HPDE6-E6E7 (cell line): ENCODE measurements around the gene NEIL3.

Experiments used
- DNase-seq: peaks from one replicate; pipeline ENCODE4 v3.0.0; 2011; ENCODE audit warnings: missing footprints; ENCODE audit errors: extremely low spot score

Gene NEIL3, protein sequence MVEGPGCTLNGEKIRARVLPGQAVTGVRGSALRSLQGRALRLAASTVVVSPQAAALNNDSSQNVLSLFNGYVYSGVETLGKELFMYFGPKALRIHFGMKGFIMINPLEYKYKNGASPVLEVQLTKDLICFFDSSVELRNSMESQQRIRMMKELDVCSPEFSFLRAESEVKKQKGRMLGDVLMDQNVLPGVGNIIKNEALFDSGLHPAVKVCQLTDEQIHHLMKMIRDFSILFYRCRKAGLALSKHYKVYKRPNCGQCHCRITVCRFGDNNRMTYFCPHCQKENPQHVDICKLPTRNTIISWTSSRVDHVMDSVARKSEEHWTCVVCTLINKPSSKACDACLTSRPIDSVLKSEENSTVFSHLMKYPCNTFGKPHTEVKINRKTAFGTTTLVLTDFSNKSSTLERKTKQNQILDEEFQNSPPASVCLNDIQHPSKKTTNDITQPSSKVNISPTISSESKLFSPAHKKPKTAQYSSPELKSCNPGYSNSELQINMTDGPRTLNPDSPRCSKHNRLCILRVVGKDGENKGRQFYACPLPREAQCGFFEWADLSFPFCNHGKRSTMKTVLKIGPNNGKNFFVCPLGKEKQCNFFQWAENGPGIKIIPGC

DNA sequence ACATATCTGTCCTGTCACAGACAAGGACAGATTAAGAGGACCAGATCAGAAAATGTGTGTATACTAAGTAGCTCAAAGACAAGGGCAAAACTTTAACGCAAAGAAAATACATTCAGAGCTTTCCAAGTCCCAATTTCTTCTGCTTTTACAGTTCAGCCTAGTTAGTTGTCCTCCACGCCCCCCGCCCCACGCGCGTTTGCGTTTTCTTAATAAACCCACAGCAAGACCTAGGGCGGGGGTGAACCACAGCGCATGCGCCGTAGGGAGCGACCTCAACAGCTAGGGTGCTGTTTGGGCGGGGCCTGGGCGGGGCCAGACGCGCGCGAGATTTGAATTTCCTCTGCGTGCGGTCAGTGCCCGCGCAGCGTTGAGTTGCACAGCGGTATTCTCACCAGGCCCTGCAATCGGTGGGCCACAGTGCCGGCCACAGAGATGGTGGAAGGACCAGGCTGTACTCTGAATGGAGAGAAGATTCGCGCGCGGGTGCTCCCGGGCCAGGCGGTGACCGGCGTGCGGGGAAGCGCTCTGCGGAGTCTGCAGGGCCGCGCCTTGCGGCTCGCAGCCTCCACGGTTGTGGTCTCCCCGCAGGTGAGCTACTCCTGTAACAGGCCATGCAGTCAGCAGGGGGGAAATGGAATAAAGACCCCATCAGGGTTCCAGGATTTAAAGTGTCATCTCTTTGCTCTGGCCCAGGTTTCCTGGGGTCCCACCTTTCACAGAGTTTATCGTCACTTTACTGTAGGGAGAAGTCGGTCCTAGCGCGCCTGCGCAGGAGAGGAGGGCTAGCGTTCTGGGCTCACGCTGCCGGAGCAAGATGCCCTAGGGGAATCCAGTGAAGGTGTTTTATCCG lies at the start of gene NEIL3:
Gene NEIL3 (plus strand): TSS at position 353 of the 850 bp plus-strand sequence. CDS start 80 bp downstream, at position 433.
- peak; percentile 88 for DNase-seq

GRCh38 chr4:177263818-177264217 lies 45.9 kb upstream of the NEIL3 start:
- DNase-seq, result no peak

GRCh38 chr4:177264788-177265422 lies 44.8 kb upstream of the NEIL3 start:
- DNase-seq, result no peak

- DNase-seq, result no peak
Observed at GRCh38 chr4:177265729-177266128, 43.9 kb upstream of the NEIL3 start.

- no peak for DNase-seq
Observed at GRCh38 chr4:177266506-177266905, 43.2 kb upstream of the NEIL3 start.

DNA sequence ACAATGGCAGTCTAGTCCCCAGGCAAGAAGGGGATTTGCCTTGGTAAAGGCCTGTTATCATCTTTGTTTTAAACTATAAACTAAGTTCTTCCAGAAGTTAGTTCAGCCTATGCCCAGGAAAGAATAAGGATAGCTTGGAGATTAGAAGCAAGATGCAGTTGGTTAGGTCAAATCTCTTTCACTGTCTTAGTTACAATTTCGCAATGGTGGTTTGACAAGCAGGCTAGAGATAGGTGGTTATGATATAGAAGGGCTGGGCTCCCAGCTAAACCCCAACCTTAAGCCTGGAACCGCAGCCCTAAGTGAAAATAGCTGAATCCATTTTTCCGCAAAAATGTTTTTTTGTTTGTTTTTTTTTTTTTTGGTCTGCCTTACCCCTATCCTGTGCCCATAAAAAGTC lies 41.8 kb upstream of the NEIL3 start:
- DNase-seq, result no peak

DNA sequence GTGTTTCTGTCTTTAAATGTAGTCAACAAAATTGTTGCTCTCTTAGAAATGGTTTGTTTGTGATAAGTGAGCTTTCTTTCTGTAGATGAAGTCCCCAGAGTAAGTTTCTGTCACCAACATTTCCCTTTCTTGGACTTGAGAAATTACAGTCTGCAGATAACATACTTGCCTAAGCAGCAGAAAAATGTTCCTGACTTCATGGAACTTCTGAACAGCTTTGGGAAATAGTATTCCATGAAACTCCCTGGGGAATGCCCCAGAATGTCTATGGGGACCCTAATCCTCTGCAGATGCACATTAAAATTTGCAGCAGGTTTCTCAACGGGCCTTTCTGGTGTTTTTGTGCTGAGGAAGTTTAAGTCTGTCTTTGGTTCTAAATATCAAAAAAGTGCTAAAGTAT lies 38.6 kb upstream of the NEIL3 start:
- DNase-seq, result no peak

DNA sequence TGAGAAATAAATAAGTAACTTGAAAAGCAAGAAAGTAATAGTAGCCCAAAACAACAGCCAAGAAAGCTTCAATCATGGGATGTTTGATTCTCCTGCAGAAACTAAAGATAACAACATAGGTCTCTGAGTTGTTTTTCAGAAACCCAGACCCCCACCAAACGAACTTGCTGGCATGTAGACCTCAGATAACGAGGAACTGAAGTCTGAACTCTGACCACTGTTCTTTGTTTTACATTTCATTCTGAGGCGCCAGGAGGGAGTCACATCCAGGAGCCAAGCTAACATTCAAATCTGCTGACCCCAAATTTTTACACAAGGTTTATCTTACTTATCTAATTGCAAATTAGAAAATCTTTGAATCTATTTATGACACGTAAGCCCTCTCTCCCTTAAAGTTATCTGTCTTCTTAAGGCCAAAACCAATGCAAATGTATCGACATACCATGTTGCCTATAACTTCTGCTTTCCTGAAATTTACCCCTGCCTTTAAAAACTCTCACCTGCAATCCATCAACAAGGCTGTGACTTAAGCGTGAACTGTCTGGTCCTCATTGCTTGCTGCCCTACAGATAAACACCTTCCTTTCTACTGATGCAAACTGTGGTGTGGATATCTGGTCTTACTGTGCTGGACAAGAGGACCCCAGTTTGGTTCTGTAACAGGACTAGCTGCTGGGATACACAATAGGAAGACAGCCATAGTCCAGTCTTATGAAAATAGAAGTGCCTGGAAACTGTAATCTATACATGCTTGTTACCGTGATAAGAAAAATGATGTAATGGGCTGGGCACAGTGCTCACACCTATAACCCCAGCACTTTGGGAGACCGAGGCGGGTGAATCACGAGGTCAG lies 37.5 kb upstream of the NEIL3 start:
- DNase-seq, result no peak

GRCh38 chr4:177275999-177276398 lies 33.7 kb upstream of the NEIL3 start:
- no peak for DNase-seq

- no peak for DNase-seq
Observed at GRCh38 chr4:177281351-177281909, 28.2 kb upstream of the NEIL3 start.

DNA sequence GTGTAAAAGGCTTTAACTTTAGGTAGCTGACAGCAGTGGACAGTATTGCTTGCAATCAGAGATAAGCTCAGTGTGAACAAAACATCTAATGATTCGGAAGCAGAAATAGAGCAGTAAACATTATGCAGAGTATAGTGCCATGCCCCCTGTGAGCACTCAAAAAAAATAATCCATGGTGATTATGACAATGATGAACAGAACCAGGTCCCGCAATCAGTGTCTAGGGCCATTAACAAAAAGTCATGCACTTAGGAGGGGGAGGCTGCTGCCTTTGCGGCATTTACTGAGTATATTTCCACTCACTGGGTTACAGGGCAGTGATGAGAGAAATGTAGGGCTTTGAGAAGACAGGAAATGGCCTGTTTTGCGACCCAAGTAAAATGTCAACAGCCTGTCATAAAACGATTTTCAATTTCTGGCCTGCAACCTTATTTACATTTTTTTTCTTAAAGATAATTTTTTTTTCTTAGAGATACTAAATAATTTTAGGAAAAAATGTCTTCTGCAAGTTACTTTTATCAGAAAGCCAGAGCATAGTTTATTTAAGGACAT lies 27.3 kb upstream of the NEIL3 start:
- no peak for DNase-seq

DNA sequence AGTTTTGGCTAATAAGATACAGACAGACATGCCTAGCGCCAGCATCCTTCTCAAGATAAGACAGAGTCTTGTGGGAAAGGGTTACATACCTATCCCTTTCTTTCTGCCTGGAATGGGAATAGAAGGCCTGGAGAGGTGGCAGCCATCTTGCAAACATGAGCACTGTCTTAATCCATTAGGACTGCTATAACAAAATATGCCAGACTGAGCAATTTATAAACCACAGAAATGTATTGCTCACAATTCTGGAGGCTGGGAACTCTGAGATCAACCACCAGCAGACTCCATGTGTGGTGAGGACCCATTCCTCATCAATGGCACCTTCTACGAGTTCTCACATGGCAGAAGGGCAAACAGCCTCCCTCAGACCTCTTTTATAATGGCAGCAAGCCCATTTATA lies 26.5 kb upstream of the NEIL3 start:
- no peak for DNase-seq

DNA sequence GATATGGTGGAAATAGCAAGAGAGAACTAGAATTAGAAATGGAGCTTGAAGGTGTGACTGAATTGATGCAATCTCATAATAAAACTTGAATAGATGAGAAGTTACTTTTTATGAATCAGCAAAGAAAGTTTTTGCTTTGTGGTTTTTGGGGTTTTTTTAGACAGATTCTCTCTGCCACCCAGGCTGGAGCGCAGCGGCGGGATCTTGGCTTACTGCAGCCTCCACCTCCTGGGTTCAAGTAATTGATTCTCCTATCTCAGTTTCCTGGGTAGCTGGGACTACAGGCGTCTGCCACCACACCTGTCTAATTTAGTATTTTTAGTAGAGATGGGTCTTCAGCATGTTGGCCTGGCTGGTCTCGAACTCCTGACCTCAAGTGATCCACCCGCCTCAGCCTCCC lies 23.7 kb upstream of the NEIL3 start:
- DNase-seq, result no peak

DNA sequence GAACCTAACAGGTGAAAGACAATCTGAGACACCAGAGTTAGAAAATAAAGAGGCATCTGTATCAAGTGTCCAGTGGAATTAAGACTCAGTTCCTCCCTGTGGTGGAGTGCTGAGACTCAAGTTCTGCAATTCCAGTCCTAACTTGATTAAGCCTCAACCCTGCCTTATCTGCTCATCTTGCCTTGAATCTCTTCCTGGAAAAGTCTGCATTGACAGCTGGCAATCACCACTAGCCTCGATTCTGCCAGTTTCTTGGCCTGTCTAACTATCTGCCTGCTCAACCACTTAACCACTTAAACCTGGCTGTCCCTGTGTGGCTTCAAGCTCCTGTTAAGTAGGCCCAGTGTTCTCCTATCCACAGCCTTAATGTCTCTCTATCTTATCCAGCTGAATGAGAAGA lies 22.4 kb upstream of the NEIL3 start:
- no peak for DNase-seq

- no peak for DNase-seq
Observed at GRCh38 chr4:177288335-177288734, 21.3 kb upstream of the NEIL3 start.

GRCh38 chr4:177290780-177291179 lies 18.9 kb upstream of the NEIL3 start:
- DNase-seq, result no peak

DNA sequence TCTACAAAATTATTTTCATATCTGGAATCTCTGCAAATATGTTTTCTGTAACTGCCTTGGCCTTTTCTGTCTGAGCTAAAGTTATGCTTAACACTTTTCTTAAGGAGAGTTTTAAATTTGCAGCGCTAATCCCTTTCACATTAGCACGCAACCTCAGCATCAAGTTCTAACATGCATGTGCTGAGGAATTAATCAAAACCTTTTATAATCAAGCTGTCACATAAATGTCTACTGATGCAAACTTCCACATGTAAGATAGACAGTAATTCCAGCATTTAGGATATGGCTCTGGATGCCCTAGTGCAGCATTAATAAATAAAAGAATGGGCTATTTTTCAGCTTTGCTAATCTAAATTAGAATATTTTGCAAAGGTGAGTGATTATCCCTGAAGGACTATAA lies 17.5 kb upstream of the NEIL3 start:
- no peak for DNase-seq

DNA sequence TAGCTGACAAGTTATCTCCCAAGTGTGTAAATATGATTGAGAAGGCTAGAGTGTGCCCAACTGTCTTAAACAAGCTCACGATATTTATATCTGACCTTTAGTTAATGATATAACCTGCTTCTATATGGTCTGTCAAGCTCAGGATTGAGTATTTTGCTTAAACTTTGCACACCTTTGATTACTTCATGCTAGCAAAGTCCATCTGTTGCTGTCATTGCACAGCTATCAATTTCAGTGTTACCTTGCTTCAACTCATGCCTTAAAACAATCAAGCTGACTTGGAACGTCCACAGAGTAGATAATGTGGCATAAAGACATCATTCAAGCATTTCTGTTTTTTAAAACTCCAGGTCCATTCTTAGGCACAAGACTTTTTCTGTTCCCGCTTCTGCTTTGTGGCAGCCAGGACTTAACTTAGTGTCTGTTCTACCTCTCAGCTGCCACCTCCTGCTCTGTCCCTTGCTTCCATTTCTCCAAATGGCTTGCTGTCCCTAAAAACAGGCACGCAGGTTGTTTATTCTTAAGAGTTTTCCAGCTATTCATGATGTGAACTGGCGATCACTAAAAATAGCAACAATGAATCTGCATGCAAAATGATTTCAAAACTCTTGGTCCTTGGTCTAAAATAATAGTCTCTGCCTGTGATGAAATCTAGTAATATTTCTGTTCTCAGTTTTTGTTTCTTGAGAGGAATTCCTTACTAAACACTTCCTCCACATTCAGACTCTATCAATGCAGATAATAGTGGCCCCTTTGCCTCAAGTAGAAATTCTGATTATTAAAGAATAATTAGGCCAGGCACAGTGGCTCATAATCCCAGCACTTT lies 16.3 kb upstream of the NEIL3 start:
- DNase-seq, result no peak

- no peak for DNase-seq
Observed at GRCh38 chr4:177297785-177298391, 11.8 kb upstream of the NEIL3 start.
